Activated T-helper 2 cell treated with anti-CD3 and anti-CD28 coated beads, Interferon-gamma antibody, Interleukin-2, Interleukin-4, amounts not matched to agents 10 μg/mL and 5 μg/mL and 100 μg/mL, durations not matched to agents 14 hours and 24 hours and 36 hours (primary cell): ENCODE results near the gene SLC36A4. TPM values are rescaled to one million over a fixed set of nuclear protein-coding genes. Genes with fewer than 3 reads are reported as not detected.
"Not testable (repeated sequence)": the region's sequence is repeated elsewhere in the genome, so short reads cannot be mapped to it uniquely, and the experiment has no call there.

ENCODE experiments used
- DNase-seq: peaks from one replicate; pipeline ENCODE4 v3.0.0; 2021; ENCODE audit warnings: low spot score
- H3K27ac Mint-ChIP-seq: one replicate; pipeline ENCODE4 v1.8.0; 2021; ENCODE audit warnings: mixed read lengths
- H3K27me3 Mint-ChIP-seq: one replicate; pipeline ENCODE4 v1.8.0; 2021; ENCODE audit warnings: low read depth, mixed read lengths
- H3K36me3 Mint-ChIP-seq: one replicate; pipeline ENCODE4 v1.8.0; 2021; ENCODE audit warnings: low read depth, mixed read lengths
- H3K4me1 Mint-ChIP-seq: one replicate; pipeline ENCODE4 v1.8.0; 2021; ENCODE audit warnings: low read depth, mixed read lengths
- H3K4me3 Mint-ChIP-seq: one replicate; pipeline ENCODE4 v1.8.0; 2021; ENCODE audit warnings: low read depth, mild to moderate bottlenecking, moderate library complexity, mixed read lengths
- H3K9me3 Mint-ChIP-seq: one replicate; pipeline ENCODE4 v1.8.0; 2021; ENCODE audit warnings: mixed read lengths
- intact Hi-C: fragments of 100-400 bp; cut with micrococcal nuclease; formaldehyde crosslinking; loops from one replicate; pipeline ENCODE4 v1.15.1; 2023
- total RNA-seq: library from RNA; stranded (reverse); gene quantifications from 2 replicates; pipeline ENCODE4 v1.2.3, GENCODE V29; 2022

Gene SLC36A4
- total RNA-seq, 1 donor from 2014 or later = 18.9 TPM

GRCh38 chr11:93188726-93189125, 9.1 kb downstream of the SLC36A4 start:
- Mint-ChIP-seq H3K27ac (no peak overlapping the region), H3K9me3 (peaks cover 18% of the 10 kb centered on the region), H3K4me3 (no peak overlapping the region), H3K4me1 (peaks cover 3% of the 10 kb centered on the region), H3K27me3 (no peaks in the 10 kb centered on the region), H3K36me3 (peaks cover 14% of the 10 kb centered on the region)
- DNase-seq = no peak
- intact Hi-C loops = no loop called here

DNA sequence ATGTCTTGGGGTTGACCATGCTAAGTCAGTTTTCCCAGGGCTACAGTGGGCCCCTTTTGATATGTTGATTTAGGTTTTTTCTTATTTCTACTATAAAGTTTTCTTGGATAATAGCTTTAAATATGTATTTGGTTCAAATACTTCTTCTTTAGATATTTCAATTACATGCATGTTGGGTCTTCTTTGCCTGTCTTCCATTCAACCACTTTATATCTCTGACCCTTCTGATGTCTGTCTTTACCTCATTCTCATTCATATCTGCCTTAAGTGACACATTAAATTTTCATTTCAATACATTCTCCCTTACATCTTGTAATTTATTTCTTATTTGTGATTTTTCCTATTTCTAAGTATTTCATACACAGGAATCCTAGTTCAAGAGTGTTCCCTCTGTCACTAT, 10.5 kb downstream of the SLC36A4 start:
- H3K27ac Mint-ChIP-seq = no peak overlapping the region
- H3K27me3 Mint-ChIP-seq = no peaks in the 10 kb centered on the region
- intact Hi-C loops = no loop called here
- DNase-seq = no peak
- peaks cover 16% of the 10 kb centered on the region for H3K36me3 Mint-ChIP-seq
- peaks cover 2% of the 10 kb centered on the region for H3K4me1 Mint-ChIP-seq
- peaks cover 18% of the 10 kb centered on the region for H3K9me3 Mint-ChIP-seq
- H3K4me3 Mint-ChIP-seq = no peak overlapping the region

DNA sequence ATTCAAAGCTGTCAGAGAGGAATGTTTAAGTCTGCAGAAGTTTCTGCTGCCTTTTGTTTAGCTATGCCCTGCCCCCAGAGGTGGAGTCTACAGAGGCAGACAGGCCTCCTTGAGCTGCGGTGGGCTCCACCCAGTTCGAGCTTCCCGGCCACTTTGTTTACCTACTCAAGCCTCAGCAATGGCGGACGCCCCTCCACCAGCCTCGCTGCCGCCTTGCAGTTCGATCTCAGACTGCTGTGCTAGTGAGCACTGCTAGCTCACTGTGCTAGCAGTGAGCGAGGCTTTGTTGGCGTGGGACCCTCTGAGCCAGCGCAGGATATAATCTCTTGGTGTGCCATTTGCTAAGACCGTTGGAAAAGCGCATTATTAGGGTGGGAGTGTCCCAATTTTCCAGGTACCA, 19.9 kb downstream of the SLC36A4 start:
- intact Hi-C loops, H3K27ac Mint-ChIP-seq, H3K27me3 Mint-ChIP-seq, DNase-seq, H3K4me1 Mint-ChIP-seq, H3K4me3 Mint-ChIP-seq: not testable (repeated sequence)
- Mint-ChIP-seq H3K9me3 (peaks cover 26% of the 10 kb centered on the region), H3K36me3 (peaks cover 51% of the 10 kb centered on the region)

DNA sequence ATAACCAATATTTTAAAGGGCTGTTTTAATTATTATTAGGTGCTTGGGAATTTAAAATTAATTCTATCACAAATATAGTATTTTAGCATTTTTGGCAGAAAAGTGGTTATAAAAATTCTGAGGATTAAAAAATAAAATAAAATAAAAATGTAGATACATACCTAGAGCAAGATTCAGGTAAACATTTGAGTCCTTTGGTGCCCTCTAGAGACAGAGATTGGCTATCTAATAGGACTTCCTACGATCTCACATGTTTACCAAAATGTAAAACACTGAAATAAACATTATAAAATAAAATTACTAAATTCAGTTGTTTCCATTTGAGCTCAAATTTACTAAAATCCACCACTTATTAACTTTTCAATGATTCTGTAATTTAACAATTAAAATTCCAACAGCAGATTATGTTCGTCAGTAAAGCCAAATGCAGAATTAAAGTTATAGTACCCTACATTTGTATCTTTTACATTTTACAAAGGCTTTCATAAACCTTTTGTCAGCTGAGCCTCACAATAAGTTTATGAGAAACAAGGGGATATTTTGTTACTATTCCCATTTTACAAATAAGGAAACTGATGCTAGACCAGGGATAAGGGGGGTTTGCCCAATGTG, 27.7 kb downstream of the SLC36A4 start:
- Mint-ChIP-seq H3K27ac (no peak overlapping the region), H3K9me3 (no peaks in the 10 kb centered on the region), H3K27me3 (no peaks in the 10 kb centered on the region), H3K36me3 (peaks cover 10% of the 10 kb centered on the region), H3K4me3 (no peak overlapping the region), H3K4me1 (peaks cover 11% of the 10 kb centered on the region)
- intact Hi-C loops = loop anchor here (5.0 kb wide), 1 partner anchor 228 kb away; no protein-coding TSS in a partner anchor
- DNase-seq = no peak

DNA sequence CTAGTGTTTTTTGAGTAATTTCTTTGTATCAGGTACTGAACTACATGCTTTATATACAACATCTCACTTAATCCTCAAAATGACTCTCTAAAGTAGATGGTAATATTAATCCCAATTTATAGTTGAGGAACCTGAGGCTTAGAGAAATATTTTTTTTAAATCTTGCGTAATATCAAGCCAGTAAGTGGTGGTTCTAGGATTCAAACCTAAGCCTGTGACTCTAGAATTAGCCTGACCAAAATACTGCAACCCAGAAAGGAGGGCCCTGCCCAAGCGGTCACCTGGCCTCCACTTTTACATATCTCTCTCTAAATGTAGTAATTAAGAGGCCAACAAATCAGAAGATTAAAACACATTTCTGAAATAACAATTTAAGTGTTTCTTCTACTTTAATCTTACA, 28.6 kb downstream of the SLC36A4 start:
- Mint-ChIP-seq H3K4me3 (no peak overlapping the region), H3K27ac (no peak overlapping the region), H3K36me3 (peaks cover 17% of the 10 kb centered on the region), H3K27me3 (no peaks in the 10 kb centered on the region), H3K4me1 (peaks cover 11% of the 10 kb centered on the region), H3K9me3 (no peaks in the 10 kb centered on the region)
- intact Hi-C loops = no loop called here
- no peak for DNase-seq

- Mint-ChIP-seq H3K36me3 (peaks cover 25% of the 10 kb centered on the region), H3K27me3 (no peaks in the 10 kb centered on the region), H3K27ac (no peak overlapping the region), H3K4me3 (no peak overlapping the region), H3K4me1 (peaks cover 11% of the 10 kb centered on the region), H3K9me3 (no peaks in the 10 kb centered on the region)
- no peak for DNase-seq
- intact Hi-C loops = no loop called here
Measured at GRCh38 chr11:93166862-93167261, 30.9 kb downstream of the SLC36A4 start.

DNA sequence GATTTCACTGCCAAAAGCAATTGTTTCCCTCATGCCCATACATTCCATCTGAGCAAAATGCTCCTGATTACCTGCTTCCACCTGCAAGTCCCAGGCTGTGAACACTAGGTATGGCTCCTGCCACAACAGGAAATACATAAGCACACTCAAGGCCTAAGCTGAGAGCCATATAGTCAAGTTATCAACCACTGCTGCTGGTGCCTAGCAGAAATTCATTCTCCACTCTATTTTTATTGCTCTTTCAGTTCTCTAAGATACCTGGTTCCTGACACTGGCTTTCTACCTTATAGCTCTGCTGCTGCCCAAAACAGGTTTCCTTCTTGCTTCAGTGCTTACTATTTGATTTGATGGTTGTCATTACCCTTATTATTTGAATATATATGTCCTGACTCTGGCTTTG, 31.6 kb downstream of the SLC36A4 start:
- Mint-ChIP-seq H3K27me3 (no peaks in the 10 kb centered on the region), H3K9me3 (no peaks in the 10 kb centered on the region), H3K4me1 (peaks cover 11% of the 10 kb centered on the region), H3K36me3 (peaks cover 25% of the 10 kb centered on the region), H3K27ac (no peak overlapping the region), H3K4me3 (no peak overlapping the region)
- intact Hi-C loops = no loop called here
- no peak for DNase-seq

DNA sequence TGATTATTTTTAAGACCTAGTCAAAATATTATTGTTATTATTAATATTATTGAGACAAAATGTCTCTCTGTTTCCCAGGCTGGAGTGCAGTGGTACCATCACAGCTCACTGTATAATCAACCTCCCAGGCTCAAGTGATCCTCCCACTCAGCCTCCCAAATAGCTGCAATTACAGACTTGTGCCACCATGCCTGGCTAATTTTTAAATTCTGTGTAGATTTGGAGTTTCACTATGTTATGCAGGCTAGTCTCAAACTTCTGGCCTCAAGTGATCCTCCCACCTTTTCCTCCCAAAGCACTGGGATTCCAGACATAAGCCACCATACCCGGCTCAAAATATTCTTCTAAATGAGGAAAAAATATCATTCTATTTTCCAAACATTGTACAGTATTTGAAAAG, 37.0 kb downstream of the SLC36A4 start:
- no peaks in the 10 kb centered on the region for H3K4me1 Mint-ChIP-seq
- H3K27ac Mint-ChIP-seq = no peak overlapping the region
- intact Hi-C loops = no loop called here
- H3K4me3 Mint-ChIP-seq = no peak overlapping the region
- H3K9me3 Mint-ChIP-seq = peaks cover 8% of the 10 kb centered on the region
- H3K36me3 Mint-ChIP-seq = peaks cover 44% of the 10 kb centered on the region
- no peaks in the 10 kb centered on the region for H3K27me3 Mint-ChIP-seq
- no peak for DNase-seq

DNA sequence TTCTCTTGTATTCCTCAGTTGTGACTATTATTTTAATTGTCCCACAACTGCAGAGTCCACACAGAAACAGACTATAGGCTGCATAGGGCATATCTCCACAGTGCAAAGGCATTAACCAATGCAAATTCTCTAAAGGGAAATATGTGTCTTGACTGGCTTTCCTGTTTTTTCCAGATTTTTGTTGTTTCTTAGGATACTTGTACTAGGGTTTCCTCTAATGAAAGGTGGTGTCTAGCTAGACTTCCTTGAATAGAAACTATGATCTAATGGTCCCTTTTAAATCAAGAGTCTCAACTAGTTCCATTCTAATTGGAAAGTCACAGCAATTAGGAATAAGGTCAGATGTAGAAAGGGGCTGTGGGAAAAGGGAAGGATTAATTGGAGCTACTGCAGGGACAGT, 37.6 kb downstream of the SLC36A4 start:
- intact Hi-C loops = no loop called here
- no peaks in the 10 kb centered on the region for H3K27me3 Mint-ChIP-seq
- no peak for DNase-seq

GRCh38 chr11:93159721-93160120, 38.1 kb downstream of the SLC36A4 start:
- no peak for DNase-seq
- intact Hi-C loops = no loop called here
- no peak overlapping the region for H3K27ac Mint-ChIP-seq
- H3K9me3 Mint-ChIP-seq = peaks cover 8% of the 10 kb centered on the region
- no peaks in the 10 kb centered on the region for H3K27me3 Mint-ChIP-seq
- H3K4me3 Mint-ChIP-seq = no peak overlapping the region
- H3K4me1 Mint-ChIP-seq = no peaks in the 10 kb centered on the region
- H3K36me3 Mint-ChIP-seq = peaks cover 44% of the 10 kb centered on the region

More for the DNA sequence above, 37.6 kb downstream of the SLC36A4 start:
- H3K4me3 Mint-ChIP-seq = no peak overlapping the region
- no peak overlapping the region for H3K27ac Mint-ChIP-seq
- H3K4me1 Mint-ChIP-seq = no peaks in the 10 kb centered on the region
- H3K9me3 Mint-ChIP-seq = peaks cover 8% of the 10 kb centered on the region
- H3K36me3 Mint-ChIP-seq = peaks cover 46% of the 10 kb centered on the region

DNA sequence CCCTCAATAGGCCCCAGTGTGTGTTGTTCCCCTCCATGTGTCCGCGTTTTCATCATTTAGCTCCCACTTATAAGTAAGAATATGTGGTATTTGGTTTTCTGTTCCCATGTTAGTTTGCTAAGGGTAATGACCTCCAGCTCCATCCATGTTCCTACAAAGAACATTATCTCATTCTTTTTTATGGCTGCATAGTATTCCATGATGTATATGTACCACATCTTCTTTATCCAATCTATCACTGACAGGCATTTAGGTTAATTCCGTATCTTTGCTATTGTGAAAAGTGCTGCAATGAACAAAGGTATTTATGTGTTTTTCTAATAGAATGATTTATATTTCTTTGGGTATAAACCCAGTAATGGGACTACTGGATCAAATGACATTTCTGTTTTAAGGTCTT, 42.1 kb downstream of the SLC36A4 start:
- DNase-seq = no peak
- H3K27ac Mint-ChIP-seq = no peak overlapping the region
- H3K4me1 Mint-ChIP-seq = no peaks in the 10 kb centered on the region
- H3K4me3 Mint-ChIP-seq = no peak overlapping the region
- H3K9me3 Mint-ChIP-seq = peaks cover 8% of the 10 kb centered on the region
- no peaks in the 10 kb centered on the region for H3K27me3 Mint-ChIP-seq
- intact Hi-C loops = no loop called here
- peaks cover 31% of the 10 kb centered on the region for H3K36me3 Mint-ChIP-seq

DNA sequence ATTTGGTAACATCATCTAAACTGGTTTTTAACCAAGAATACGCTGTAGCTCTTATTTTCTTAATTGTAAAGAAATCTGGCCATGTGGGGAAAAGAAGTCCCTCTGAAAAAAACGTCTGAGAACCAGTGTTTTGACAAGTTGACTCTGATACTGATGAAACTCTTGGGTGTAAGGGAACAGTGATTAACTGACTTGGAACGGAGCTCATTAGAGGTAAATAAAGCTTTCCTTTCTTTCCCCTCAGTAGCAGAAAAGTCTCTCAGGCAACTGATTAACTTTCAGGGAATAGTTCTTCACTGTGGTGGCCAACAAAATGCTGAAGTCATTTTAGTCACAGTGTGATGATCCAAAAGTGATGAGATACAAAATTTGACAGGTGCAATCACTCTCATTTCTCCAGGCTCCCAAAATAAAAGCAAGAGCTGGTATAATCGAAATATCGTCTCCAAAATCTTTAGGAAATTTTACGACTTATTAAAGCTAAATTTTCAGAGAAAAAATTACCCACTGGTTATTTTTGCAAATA, 52.3 kb downstream of the SLC36A4 start:
- intact Hi-C loops = no loop called here
- Mint-ChIP-seq H3K4me3 (no peak overlapping the region), H3K4me1 (peaks cover 11% of the 10 kb centered on the region), H3K36me3 (no peaks in the 10 kb centered on the region), H3K27me3 (no peaks in the 10 kb centered on the region), H3K27ac (no peak overlapping the region), H3K9me3 (no peaks in the 10 kb centered on the region)
- no peak for DNase-seq

- H3K9me3 Mint-ChIP-seq = no peaks in the 10 kb centered on the region
- no peaks in the 10 kb centered on the region for H3K36me3 Mint-ChIP-seq
- H3K27ac Mint-ChIP-seq = no peak overlapping the region
- intact Hi-C loops = no loop called here
- no peak overlapping the region for H3K4me3 Mint-ChIP-seq
- H3K27me3 Mint-ChIP-seq = no peaks in the 10 kb centered on the region
- no peak for DNase-seq
- H3K4me1 Mint-ChIP-seq = peaks cover 9% of the 10 kb centered on the region
Measured at GRCh38 chr11:93143800-93144199, 54.0 kb downstream of the SLC36A4 start.

DNA sequence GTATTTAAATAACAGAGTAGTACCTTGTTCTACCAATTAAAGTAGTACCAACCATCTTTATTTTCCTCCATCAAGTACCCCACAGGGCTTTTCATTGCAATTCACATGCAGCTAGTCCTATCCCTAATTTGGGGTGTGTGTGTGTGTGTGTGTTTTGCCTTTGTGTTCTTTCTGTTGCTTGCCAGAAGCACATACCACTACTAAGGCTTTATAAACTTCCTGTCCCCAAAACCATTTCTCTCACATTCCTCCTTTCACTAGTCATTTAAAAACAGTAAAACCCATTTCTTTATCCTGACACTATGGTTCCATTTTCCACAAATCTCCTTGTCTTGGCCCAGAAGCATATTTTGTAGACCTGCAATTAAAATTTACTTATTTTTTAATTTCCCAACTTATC, 54.6 kb downstream of the SLC36A4 start:
- no peak overlapping the region for H3K4me3 Mint-ChIP-seq
- no peaks in the 10 kb centered on the region for H3K9me3 Mint-ChIP-seq
- peak overlapping the region; percentile 25 for H3K27ac Mint-ChIP-seq
- intact Hi-C loops = no loop called here
- no peaks in the 10 kb centered on the region for H3K27me3 Mint-ChIP-seq
- no peaks in the 10 kb centered on the region for H3K36me3 Mint-ChIP-seq
- no peak for DNase-seq
- peaks cover 9% of the 10 kb centered on the region for H3K4me1 Mint-ChIP-seq
